Chondrocyte (in vitro differentiated cells): ENCODE results near the gene OXNAD1. TPM values are rescaled to one million over a fixed set of nuclear protein-coding genes. Genes with fewer than 3 reads are reported as not detected.

Source experiments
- DNase-seq: peaks from one replicate; pipeline ENCODE4 v3.0.0; 2021; ENCODE audit warnings: mixed read lengths, low spot score
- H3K27ac Mint-ChIP-seq: one replicate; pipeline ENCODE4 v1.8.0; 2021; ENCODE audit warnings: mild to moderate bottlenecking, moderate library complexity, mixed read lengths; ENCODE audit not compliant: unreplicated experiment
- H3K27me3 Mint-ChIP-seq: 2 replicates; pipeline ENCODE4 v1.8.0; 2021; ENCODE audit warnings: low read depth, mixed read lengths
- H3K36me3 Mint-ChIP-seq: 2 replicates; pipeline ENCODE4 v1.8.0; 2021; ENCODE audit warnings: low read depth, mixed read lengths
- H3K4me1 Mint-ChIP-seq: 2 replicates; pipeline ENCODE4 v1.8.0; 2021; ENCODE audit warnings: low read depth, mild to moderate bottlenecking, mixed read lengths
- H3K4me3 Mint-ChIP-seq: one replicate; pipeline ENCODE4 v1.8.0; 2021; ENCODE audit warnings: mild to moderate bottlenecking, moderate library complexity, mixed read lengths; ENCODE audit not compliant: unreplicated experiment
- H3K9me3 Mint-ChIP-seq: 2 replicates; pipeline ENCODE4 v1.8.0; 2021; ENCODE audit warnings: low read depth, mixed read lengths
- CTCF ChIP-seq: fragments of 200-600 bp; sonication (generic); IDR thresholded peaks from 2 replicates; pipeline ENCODE4 v1.5.0; 2021; ENCODE audit warnings: antibody characterized with exemption, mild to moderate bottlenecking, moderate library complexity
- total RNA-seq: library from RNA; stranded (reverse); gene quantifications from 3 replicates; pipeline ENCODE4 v1.2.1, GENCODE V29; 2021

OXNAD1 gene
- total RNA-seq, 1 donor from 2014 or later: 6.7 TPM

DNA sequence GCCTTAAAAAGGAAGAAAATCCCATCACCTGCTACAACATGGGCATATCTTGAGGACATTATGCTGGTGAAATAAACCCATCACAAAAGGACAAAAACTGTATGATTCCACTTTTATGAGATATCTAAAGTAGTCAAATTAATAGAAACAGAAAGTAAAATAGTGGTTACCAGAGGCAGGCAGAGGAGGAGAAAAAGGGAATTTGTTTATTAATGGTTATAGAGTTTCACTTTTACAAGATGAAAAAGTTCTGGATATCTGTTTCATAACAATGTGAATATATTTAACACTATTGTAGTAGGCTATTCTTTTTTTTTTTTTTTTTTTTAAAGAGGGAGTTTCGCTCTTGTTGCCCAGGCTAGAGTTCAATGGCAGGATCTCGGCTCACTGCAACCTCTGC, 40.7 kb upstream of the OXNAD1 start:
- H3K4me3 Mint-ChIP-seq: no peak overlapping the region
- H3K36me3 Mint-ChIP-seq: no peaks in the 10 kb centered on the region
- no peak for TF ChIP-seq CTCF
- no peak overlapping the region for H3K27ac Mint-ChIP-seq
- peaks cover 1% of the 10 kb centered on the region for H3K27me3 Mint-ChIP-seq
- H3K4me1 Mint-ChIP-seq: no peaks in the 10 kb centered on the region
- DNase-seq: no peak
- H3K9me3 Mint-ChIP-seq: peaks cover 12% of the 10 kb centered on the region

DNA sequence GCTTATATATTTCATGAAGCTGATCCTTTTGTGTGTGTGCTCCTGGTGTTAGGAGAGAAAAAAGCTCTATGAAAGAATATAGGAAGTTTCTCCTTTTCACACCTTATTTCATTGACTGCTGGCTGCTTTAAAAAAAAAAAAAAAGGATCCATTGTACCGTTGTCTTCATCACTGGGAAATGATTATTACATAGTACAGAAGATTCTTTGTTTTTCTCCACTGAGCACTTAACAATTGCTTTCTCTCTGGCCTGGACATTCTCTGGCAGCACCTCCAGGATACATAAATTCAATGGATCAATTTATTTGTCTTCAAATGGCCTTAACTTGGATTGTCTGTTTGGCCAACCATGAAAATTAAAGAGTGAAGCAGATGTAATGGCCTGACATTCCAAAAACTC, 37.4 kb upstream of the OXNAD1 start:
- H3K27ac Mint-ChIP-seq: no peak overlapping the region
- peaks cover 1% of the 10 kb centered on the region for H3K9me3 Mint-ChIP-seq
- no peaks in the 10 kb centered on the region for H3K27me3 Mint-ChIP-seq
- no peak overlapping the region for H3K4me3 Mint-ChIP-seq
- H3K4me1 Mint-ChIP-seq: no peaks in the 10 kb centered on the region
- no peak for TF ChIP-seq CTCF
- no peak for DNase-seq
- H3K36me3 Mint-ChIP-seq: no peaks in the 10 kb centered on the region

DNA sequence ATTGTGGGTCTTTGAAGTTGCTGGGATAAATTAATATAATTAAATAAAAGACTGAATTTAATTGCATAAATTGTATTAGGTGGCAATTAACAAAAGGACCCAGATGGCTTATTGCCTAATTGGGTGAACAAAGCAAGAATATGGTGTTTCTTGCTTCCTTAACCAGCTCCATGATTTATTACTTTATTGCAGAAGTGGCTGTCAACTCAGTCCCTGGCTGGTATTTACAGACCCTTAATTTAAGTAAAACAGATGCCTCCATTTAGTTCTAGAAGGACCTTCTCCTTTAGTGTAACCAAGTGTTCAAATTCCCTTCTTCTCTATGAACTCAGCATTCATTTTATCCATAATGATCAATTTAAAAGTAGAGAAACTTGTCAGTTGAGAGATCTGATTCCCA, 35.3 kb upstream of the OXNAD1 start:
- H3K4me1 Mint-ChIP-seq: no peaks in the 10 kb centered on the region
- H3K27ac Mint-ChIP-seq: no peak overlapping the region
- H3K9me3 Mint-ChIP-seq: peaks cover 3% of the 10 kb centered on the region
- DNase-seq: no peak
- H3K36me3 Mint-ChIP-seq: no peaks in the 10 kb centered on the region
- no peak for TF ChIP-seq CTCF
- no peaks in the 10 kb centered on the region for H3K27me3 Mint-ChIP-seq
- H3K4me3 Mint-ChIP-seq: no peak overlapping the region

- Mint-ChIP-seq H3K4me1 (no peaks in the 10 kb centered on the region), H3K27me3 (no peaks in the 10 kb centered on the region), H3K36me3 (no peaks in the 10 kb centered on the region), H3K4me3 (no peak overlapping the region), H3K9me3 (peaks cover 3% of the 10 kb centered on the region), H3K27ac (no peak overlapping the region)
- TF ChIP-seq CTCF: no peak
- no peak for DNase-seq
Observed at GRCh38 chr3:16231983-16232382, 33.0 kb upstream of the OXNAD1 start.

DNA sequence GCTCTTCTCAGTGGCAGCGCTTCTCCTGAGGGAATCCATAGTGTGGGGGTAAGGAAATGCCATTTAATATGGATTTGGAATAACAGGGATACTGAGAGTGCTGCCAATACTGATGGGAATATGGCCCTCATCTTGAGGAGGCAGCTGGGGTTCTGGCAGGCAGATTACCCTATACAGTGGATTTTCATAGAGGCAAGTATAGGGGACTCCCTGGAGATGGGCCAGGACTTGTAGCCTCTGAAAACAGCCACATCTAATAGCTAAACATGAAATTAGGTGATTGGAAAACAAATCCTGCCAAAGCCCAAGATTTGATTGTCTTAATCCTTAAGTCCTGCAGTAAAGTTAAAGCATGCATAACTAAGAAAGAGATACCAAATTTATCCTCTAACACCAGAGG, 31.2 kb upstream of the OXNAD1 start:
- Mint-ChIP-seq H3K27me3 (no peaks in the 10 kb centered on the region), H3K36me3 (no peaks in the 10 kb centered on the region), H3K9me3 (peaks cover 3% of the 10 kb centered on the region), H3K4me1 (no peaks in the 10 kb centered on the region), H3K4me3 (no peak overlapping the region), H3K27ac (no peak overlapping the region)
- DNase-seq: no peak
- no peak for TF ChIP-seq CTCF
